DND-41 (cell line): ENCODE data around the gene GORASP1.

ENCODE experiments used
- ATAC-seq: fragments of 200-7000 bp; cut with Tn5 transposase; 3 replicates; pipeline ENCODE4 v1.9.1; 2021; ENCODE audit warnings: low read depth; ENCODE audit not compliant: insufficient read depth
- DNase-seq: peaks from one replicate; pipeline ENCODE4 v3.0.0-alpha.2; 2020
- H2AFZ ChIP-seq: 2 replicates; pipeline ENCODE4 v1.6.0; 2012; ENCODE audit warnings: low read depth, low read length
- H3K27ac ChIP-seq: 2 replicates; pipeline ENCODE4 v1.5.1; 2012; ENCODE audit warnings: low read length, inconsistent platforms
- H3K27me3 ChIP-seq: fragments of 200-600 bp; sonication (generic); 2 replicates; pipeline ENCODE4 v1.6.0; 2012; ENCODE audit warnings: low read length, mild to moderate bottlenecking, inconsistent platforms; ENCODE audit not compliant: insufficient read depth, poor library complexity
- H3K36me3 ChIP-seq: 2 replicates; pipeline ENCODE4 v1.5.1; 2012; ENCODE audit warnings: low read length, inconsistent platforms; ENCODE audit not compliant: insufficient read depth
- H3K4me1 ChIP-seq: 2 replicates; pipeline ENCODE4 v1.5.1; 2012; ENCODE audit warnings: mild to moderate bottlenecking, low read length; ENCODE audit not compliant: insufficient read depth
- H3K4me2 ChIP-seq: 2 replicates; pipeline ENCODE4 v1.6.0; 2012; ENCODE audit warnings: mild to moderate bottlenecking, moderate library complexity, low read length, inconsistent platforms; ENCODE audit not compliant: insufficient read depth
- H3K4me3 ChIP-seq, 2 experiments: fragments of 200-600 bp in 1 of 2; shearing (Covaris generic) in 1 of 2; 2 replicates each; pipeline ENCODE4 v1.5.1; 2012 to 2016; ENCODE audit warnings: inconsistent platforms in 2 of 2, low read length in 2 of 2, mild to moderate bottlenecking in 2 of 2, low read depth in 1 of 2, moderate library complexity in 1 of 2
- H3K79me2 ChIP-seq: 2 replicates; pipeline ENCODE4 v1.6.0; 2012; ENCODE audit warnings: low read length, inconsistent platforms; ENCODE audit not compliant: insufficient read depth
- H3K9ac ChIP-seq: 2 replicates; pipeline ENCODE4 v1.6.0; 2012; ENCODE audit warnings: low read depth, mild to moderate bottlenecking, inconsistent platforms, low read length, moderate library complexity
- H3K9me3 ChIP-seq: 2 replicates; pipeline ENCODE4 v1.5.1; 2012; ENCODE audit warnings: low read length, moderate library complexity, mild to moderate bottlenecking, inconsistent platforms; ENCODE audit not compliant: insufficient read depth, severe bottlenecking
- H4K20me1 ChIP-seq: 2 replicates; pipeline ENCODE4 v1.6.0; 2012; ENCODE audit warnings: low read length; ENCODE audit not compliant: insufficient read depth
- EZH2 ChIP-seq: IDR thresholded peaks from 3 replicates; pipeline ENCODE4 v1.6.1; 2012; ENCODE audit warnings: borderline replicate concordance, low read depth, mild to moderate bottlenecking, moderate library complexity, low read length, inconsistent platforms; ENCODE audit not compliant: severe bottlenecking
- TF ChIP-seq, protein P1 (sequence below): IDR thresholded peaks from 2 replicates; pipeline ENCODE4 v1.5.1; 2012; ENCODE audit warnings: borderline replicate concordance, low read length, moderate library complexity, mild to moderate bottlenecking; ENCODE audit not compliant: poor library complexity, severe bottlenecking; ENCODE audit errors: extremely low read depth

Gene GORASP1

DNA sequence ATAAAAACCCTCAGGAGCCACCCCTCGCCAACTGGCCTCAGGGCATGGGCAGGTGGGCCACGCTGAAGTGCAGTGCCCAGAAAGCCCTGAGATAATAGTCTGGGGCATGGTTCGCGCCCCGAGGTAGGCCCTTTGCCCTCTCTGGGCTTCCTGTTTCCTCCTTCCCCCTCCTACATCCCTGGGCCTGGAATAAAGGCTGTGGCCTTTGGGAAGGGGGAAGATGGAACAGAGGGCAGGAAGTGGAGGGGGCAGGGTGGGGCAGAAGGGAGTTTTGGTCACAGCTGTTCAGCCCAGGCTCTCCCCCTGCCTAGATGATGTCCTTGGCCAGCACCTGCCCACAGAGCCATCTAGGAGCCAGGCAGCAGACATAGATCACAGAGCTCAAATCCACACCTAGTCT is 34.6 kb upstream of the GORASP1 start:
- peaks cover 18% of the 10 kb centered on the region; the same call in 1 of the 2 replicates for H3K36me3 ChIP-seq
- no peak overlapping the region for H3K27ac ChIP-seq
- ATAC-seq (no peak), DNase-seq (no peak)
- H3K9ac ChIP-seq = no peak overlapping the region
- H3K4me3 ChIP-seq = no peak overlapping the region
- no peaks in the 10 kb centered on the region for H4K20me1 ChIP-seq
- peaks cover 12% of the 10 kb centered on the region for H3K4me1 ChIP-seq
- H3K9me3 ChIP-seq = no peaks in the 10 kb centered on the region
- H3K79me2 ChIP-seq = no peaks in the 10 kb centered on the region
- H3K27me3 ChIP-seq = no peaks in the 10 kb centered on the region
- no peak overlapping the region for H2AFZ ChIP-seq
- TF ChIP-seq EZH2 = no peak
- TF ChIP-seq, protein P1, sequence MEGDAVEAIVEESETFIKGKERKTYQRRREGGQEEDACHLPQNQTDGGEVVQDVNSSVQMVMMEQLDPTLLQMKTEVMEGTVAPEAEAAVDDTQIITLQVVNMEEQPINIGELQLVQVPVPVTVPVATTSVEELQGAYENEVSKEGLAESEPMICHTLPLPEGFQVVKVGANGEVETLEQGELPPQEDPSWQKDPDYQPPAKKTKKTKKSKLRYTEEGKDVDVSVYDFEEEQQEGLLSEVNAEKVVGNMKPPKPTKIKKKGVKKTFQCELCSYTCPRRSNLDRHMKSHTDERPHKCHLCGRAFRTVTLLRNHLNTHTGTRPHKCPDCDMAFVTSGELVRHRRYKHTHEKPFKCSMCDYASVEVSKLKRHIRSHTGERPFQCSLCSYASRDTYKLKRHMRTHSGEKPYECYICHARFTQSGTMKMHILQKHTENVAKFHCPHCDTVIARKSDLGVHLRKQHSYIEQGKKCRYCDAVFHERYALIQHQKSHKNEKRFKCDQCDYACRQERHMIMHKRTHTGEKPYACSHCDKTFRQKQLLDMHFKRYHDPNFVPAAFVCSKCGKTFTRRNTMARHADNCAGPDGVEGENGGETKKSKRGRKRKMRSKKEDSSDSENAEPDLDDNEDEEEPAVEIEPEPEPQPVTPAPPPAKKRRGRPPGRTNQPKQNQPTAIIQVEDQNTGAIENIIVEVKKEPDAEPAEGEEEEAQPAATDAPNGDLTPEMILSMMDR = no peak
- H3K4me2 ChIP-seq = no peak overlapping the region

DNA sequence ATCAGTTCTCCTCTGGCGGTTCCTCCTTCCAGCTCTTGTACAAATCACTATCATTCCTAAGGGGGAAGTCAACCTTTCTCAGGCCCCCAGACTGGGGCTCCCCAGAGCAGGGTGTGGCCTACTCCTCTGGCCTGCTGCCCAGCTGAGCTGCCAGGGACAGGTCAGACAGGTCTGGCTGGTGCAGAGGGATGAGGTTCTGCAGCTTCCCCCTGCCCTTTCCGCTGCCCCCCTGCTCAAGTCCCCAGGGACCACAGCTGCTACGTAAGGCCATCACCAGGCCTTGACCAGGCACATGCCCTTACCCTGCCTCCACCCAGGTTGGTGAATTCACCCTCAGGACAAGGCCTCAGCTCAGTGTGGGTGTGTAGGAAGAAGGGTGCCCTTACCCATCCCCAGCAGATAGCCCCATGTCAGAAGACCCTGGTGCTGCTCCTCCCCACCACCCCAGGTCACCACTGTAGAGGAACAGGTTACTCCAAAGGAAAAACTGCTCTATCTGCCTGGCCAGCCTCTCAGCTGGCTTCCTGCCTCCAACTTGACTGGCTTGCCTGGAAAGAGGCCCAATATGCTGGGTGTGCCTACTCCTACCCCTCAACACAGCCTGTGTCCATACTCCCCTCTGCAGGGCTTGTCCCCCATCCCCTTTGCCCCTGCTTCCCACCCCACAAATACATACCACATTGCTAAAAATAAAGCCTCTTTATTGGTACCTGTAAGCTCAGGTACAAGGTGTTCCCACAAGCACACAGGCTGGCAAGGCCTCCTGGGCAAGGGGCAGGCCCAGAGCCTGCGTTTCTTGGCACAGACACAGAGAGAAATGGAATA is 34.0 kb upstream of the GORASP1 start:
- H3K27me3 ChIP-seq = no peaks in the 10 kb centered on the region

DNA sequence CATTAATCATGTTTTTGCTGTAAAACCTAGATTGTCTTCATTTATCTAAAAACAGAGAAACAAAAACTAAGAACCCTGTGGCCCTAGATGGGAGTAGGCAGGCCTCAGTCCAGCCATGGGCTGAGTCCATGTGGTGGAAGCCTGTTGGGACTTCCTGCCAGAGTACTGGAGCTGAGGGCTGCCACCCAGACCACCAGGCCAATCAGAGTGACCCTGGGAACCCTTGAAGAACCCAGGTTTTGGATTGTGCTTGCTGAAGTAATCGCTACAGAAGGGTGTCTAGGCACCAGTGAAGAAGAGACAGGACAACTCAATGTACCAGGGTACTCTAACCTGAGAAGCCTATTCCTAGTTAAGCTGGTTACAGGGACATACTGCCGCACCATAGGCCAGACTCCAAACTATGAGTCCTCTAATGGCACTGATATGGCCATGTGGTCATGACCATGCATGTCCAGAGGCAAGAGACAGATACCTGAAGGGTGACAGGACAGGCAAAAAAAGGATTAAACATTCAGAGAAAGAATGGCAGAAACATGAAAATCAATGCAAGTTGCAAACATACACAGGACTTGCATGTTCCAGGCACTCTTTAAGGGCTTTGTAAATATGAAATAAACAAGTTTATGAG is 33.0 kb upstream of the GORASP1 start:
- ATAC-seq (no peak), DNase-seq (no peak)
- Histone ChIP-seq H3K4me1 (no peaks in the 10 kb centered on the region), H3K4me2 (no peak overlapping the region), H3K27me3 (no peaks in the 10 kb centered on the region), H3K79me2 (no peaks in the 10 kb centered on the region), H3K4me3 (no peak overlapping the region), H3K9me3 (no peaks in the 10 kb centered on the region), H3K27ac (no peak overlapping the region), H3K36me3 (peaks cover 11% of the 10 kb centered on the region; the same call in 1 of the 2 replicates), H3K9ac (no peak overlapping the region), H2AFZ (no peak overlapping the region), H4K20me1 (no peaks in the 10 kb centered on the region)
- TF ChIP-seq, protein P1 = no peak
- no peak for TF ChIP-seq EZH2

More for the DNA sequence above, 34.0 kb upstream of the GORASP1 start:
- Histone ChIP-seq H3K4me1 (peaks cover 5% of the 10 kb centered on the region), H3K9me3 (no peaks in the 10 kb centered on the region), H3K79me2 (no peaks in the 10 kb centered on the region), H3K9ac (no peak overlapping the region), H4K20me1 (no peaks in the 10 kb centered on the region), H3K36me3 (peaks cover 16% of the 10 kb centered on the region; the same call in 1 of the 2 replicates), H2AFZ (no peak overlapping the region), H3K4me2 (no peak overlapping the region), H3K4me3 (no peak overlapping the region), H3K27ac (no peak overlapping the region)
- ATAC-seq = no peak
- TF ChIP-seq, protein P1 = no peak
- TF ChIP-seq EZH2 = no peak
- no peak for DNase-seq
